GM18520 (cell line): ENCODE data around the gene SAFB.
"Not testable (repeated sequence)": the region's sequence is repeated elsewhere in the genome, so short reads cannot be mapped to it uniquely, and the experiment has no call there.

Experiments used
- ATAC-seq: cut with Tn5 transposase; IDR thresholded peaks from one replicate; pipeline ENCODE4 v1.9.1; 2021; ENCODE audit not compliant: unreplicated experiment

The SAFB gene

DNA sequence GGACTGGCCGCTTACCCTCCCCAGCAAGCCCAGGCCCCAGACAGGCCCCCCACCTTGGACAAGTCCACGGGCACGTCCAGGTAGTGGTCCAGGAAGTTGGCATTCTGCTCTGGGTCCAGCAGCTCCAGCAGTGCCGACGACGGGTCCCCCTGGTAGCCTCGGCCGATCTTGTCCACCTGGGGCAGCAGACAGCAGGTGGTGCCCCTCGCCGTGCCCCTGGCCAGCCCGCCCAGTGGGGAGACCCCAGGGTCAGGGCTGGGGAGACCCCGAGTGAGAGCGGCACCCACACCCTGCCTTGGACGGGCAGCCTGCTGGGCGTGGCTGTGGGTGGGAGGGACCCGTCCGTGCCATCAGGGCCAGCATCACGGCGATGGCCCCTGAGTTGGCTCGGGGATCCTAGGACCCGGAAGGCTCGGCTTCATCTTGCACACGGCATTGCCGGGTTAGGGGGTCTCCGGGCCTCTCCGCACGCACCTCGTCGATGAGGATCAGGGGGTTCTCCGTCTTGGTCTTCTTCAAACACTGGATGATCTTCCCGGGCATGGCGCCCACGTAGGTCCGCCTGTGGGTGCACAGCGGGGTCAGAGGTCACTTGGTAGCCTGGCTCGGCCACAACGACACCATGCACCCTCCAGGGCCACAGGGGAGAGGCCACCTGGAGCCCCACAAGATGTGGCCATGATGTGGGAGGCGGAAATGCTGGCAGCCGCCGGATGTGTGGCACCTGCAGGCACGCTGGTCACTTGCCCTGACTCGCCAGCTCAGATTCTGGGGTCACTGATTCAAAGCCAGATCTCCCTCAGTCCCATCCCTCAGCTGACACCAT is 73.5 kb downstream of the SAFB start:
- ATAC-seq: no peak

DNA sequence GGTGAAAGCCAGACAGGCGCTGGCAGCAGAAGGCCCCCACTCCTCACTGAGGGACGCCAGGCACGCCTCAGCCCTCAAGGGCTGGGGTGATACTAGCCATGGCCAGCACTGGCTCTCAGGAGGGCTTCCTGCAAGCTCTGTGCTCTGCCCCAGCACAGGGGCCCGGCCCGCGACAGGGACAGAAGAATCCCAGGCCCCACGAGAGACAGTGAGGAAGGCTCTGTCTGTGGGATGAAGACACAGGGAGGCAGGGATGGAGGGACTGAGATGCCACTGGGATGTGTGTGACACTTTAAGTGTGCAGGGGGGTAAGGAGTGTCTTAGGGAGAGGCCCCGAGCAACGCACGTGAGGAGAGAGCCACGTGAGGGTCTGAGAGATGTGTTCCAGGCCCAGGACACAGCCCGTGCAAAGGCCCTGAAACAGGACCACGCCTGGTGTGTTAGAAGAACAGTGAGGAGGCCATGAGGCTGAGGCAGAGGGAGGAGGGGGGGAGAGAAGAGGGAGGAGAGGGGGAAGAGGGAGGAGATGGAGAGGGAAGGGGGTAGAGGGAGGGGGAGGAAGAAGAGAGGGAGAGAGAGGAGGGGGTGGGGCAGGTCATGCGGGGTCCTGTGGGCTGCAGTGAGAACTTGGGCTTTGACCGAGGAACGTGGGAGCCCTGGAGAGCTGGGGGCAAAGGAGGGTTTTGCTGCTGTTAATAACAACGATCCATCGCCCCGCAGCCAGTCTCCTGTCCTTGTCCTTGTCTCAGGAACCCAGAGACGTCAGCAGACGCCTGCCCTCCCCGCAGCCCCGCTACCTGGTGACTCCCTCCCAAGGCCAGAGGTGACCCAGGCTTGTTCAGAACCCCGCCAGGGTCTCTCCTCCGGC is 74.4 kb downstream of the SAFB start:
- no peak for ATAC-seq

GRCh38 chr19:5697890-5698634 is 75.2 kb downstream of the SAFB start:
- ATAC-seq: no peak

DNA sequence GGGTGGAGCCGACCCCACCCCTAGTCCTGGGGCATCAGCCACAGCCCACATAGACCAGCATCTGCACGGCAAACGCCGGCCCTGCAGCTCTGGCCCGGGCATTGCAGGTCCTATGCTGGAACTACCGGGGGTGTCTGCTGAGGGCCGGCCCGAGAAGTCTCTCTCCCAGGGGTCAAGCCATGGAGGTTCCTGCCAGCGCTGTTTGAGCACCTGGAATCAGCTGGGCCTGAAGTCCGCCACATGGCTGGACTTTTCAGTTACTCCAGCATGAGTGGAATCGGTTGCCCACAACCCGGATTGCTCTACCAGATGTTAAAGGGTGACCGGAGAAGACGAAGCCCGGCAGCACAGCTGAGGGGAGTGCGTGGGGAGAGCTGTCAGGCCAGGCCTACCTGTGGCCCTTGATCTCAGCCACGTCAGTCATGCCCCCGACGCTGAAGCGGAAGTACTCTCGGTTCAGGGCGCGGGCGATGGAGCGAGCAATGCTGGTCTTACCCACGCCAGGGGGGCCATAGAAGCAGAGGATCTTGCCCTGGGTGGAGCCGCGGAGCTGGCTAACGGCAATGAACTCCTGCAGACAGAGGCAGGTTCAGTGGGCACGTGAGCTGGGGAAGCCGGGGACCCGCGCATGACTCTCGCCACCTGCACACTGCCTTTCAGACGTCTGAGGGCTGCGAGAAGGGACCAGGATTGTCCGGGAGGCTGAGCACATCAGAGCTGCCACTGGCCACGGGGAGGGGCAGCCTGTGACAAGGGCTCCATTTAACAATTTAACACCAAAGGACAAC is 75.9 kb downstream of the SAFB start:
- no peak for ATAC-seq

GRCh38 chr19:5700455-5701092 is 77.7 kb downstream of the SAFB start:
- ATAC-seq: no peak

DNA sequence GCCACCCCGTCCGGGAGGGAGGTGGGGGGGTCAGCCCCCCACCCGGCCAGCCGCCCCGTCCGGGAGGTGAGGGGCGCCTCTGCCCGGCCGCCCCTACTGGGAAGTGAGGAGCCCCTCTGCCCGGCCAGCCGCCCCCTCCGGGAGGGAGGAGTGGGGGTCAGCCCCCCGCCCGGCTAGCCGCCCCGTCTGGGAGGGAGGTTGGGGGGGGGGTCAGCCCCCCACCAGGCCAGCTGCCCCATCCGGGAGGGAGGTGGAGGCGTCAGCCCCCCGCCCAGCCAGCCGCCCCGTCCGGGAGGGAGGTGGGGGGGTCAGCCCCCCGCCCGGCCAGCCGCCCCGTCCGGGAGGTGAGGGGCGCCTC is 79.1 kb downstream of the SAFB start:
- not testable (repeated sequence) for ATAC-seq

GRCh38 chr19:5703819-5704818 is 81.2 kb downstream of the SAFB start:
- ATAC-seq: no peak

- no peak for ATAC-seq
Measured at GRCh38 chr19:5705552-5705951, 82.7 kb downstream of the SAFB start.

- no peak for ATAC-seq
Measured at GRCh38 chr19:5706876-5707573, 84.1 kb downstream of the SAFB start.

DNA sequence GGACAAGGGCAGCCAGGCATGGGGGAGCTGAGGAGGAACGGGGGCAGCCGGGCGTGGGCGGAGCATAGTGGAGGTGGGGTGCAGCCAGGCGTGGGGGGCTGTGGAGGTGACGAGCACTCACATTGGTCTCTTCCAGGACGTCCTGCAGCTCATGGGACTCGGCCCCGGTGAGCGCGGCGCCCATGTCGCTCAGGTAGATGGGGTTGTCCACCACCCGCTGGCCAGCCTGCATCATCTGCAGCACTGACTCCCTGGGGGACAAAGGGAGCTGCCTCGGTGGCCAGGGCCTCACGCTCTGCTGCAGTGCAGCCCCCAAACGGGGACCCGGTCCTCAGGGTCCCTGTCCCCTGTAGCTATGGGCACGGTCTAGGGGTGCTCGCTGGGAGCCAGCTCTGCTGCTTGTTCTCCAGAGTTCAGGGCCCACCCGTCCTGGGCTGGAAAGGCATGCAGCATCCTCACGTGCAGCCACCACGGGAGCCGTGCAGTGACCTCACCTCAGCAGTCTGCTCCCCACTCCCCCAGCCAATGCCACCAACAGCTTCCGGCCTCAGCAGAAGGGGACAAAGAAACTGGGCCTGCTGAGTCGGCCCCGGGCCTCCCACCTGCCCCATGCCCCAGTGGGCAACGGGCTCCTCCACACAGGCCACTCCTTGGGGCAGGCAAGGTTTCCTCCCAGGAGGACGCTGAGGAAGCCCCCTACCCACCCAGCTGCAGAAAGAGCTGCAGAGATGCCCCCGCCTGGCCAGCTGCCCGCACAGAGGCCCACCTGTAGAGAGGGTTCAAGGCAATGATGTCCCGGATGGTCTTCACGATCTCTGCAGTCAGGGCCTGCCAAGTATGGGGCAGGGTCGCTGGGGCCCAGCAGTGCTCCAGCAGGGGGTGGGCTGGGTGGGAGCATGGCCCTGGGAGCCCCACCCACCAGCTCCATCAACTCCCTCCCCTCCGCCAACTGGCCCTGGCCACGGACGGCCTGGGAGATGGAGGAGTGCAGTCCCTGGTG is 85.0 kb downstream of the SAFB start:
- ATAC-seq: no peak

GRCh38 chr19:5711025-5711424 is 88.1 kb downstream of the SAFB start:
- no peak for ATAC-seq

GRCh38 chr19:5711713-5712161 is 88.9 kb downstream of the SAFB start:
- ATAC-seq: no peak

- no peak for ATAC-seq
Measured at GRCh38 chr19:5713228-5713627, 90.3 kb downstream of the SAFB start.

- ATAC-seq: no peak
Measured at GRCh38 chr19:5714816-5715215, 91.9 kb downstream of the SAFB start.

DNA sequence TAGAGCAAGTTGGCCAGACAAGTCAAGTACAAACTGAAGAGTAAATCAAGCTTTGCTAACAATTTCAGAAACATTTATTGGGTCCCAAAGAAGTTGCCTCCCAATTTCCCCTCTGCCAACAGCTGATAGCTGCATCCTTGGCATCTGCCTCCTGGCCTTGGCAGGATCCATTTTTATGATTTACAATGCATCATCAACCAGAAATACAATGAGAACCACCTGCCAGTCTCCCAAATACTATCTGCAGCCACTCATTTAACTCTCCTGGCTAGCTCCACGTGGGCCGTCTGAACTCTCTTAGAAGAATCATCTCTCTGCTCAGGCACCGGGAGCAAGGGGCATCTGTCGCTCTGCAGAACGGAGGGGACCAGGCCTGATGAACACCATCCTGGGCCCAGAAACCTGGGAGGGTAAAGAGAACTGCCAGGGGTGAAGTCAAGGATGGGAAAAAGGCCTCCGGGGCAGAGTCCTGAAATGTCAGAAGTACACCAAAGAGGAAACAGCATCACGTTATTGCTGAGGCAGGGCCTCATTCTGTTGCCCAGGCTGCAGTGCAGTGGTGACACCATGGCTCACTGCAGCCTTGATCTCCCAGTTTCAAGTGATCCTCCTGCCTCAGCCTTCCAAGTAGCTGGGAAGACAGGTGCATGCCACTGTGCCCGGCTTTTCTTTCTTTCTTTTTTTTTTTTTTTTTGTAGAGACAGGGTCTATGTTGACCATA is 94.5 kb downstream of the SAFB start:
- ATAC-seq: no peak
